Fibroblast of lung (primary cell): ENCODE measurements around the gene SORCS2.

ENCODE experiments used
- CTCF ChIP-seq, 2 donors: IDR thresholded peaks in 1 of 2; conservative IDR thresholded peaks in 1 of 2; 1 replicate in 1 of 2; 2 replicates in 1 of 2; pipeline ENCODE4 v1.5.1; 2011 to 2012; ENCODE audit warnings: low read length in 2 of 2, control low read depth in 1 of 2, inconsistent platforms in 1 of 2, low read depth in 1 of 2, mild to moderate bottlenecking in 1 of 2
- EZH2 ChIP-seq: IDR thresholded peaks from 2 replicates; pipeline ENCODE4 v1.5.1; 2012; ENCODE audit warnings: low read length, control low read depth, mild to moderate bottlenecking; ENCODE audit errors: missing control alignments

- TF ChIP-seq CTCF (conservative IDR thresholded peaks at IDR 0.05 in 1 of 2, IDR thresholded peaks at IDR 0.05 in 1 of 2; ENCODE audit: low read depth in 1 of 2, low read length in 2 of 2) (peak; percentile 45 to 70), EZH2 (no peak)
These were observed 103.7 kb downstream of the SORCS2 start for GRCh38 chr4:7295911-7296660.
